HUES48 (cell line): ENCODE measurements around the gene PAK3.

Experiments used
- H3K27ac ChIP-seq: one replicate; pipeline ENCODE4 v1.7.0; 2013; ENCODE audit warnings: low read depth, low read length, inconsistent platforms
- H3K27me3 ChIP-seq: 2 replicates; pipeline ENCODE4 v1.6.1; 2013; ENCODE audit warnings: mild to moderate bottlenecking, low read length; ENCODE audit not compliant: control insufficient read depth, insufficient read depth
- H3K36me3 ChIP-seq: 2 replicates; pipeline ENCODE4 v1.6.1; 2013; ENCODE audit warnings: low read length; ENCODE audit not compliant: control insufficient read depth, insufficient read depth
- H3K4me1 ChIP-seq: 2 replicates; pipeline ENCODE4 v1.6.1; 2013; ENCODE audit warnings: mild to moderate bottlenecking, low read length; ENCODE audit not compliant: control insufficient read depth, insufficient read depth
- H3K4me3 ChIP-seq: 2 replicates; pipeline ENCODE4 v1.5.1; 2013; ENCODE audit warnings: mild to moderate bottlenecking, low read depth, low read length
- H3K9ac ChIP-seq: 2 replicates; pipeline ENCODE4 v1.6.1; 2013; ENCODE audit warnings: mild to moderate bottlenecking, low read depth, low read length, moderate library complexity
- H3K9me3 ChIP-seq: 2 replicates; pipeline ENCODE4 v1.6.1; 2013; ENCODE audit warnings: low read length; ENCODE audit not compliant: control insufficient read depth, insufficient read depth

Gene PAK3

DNA sequence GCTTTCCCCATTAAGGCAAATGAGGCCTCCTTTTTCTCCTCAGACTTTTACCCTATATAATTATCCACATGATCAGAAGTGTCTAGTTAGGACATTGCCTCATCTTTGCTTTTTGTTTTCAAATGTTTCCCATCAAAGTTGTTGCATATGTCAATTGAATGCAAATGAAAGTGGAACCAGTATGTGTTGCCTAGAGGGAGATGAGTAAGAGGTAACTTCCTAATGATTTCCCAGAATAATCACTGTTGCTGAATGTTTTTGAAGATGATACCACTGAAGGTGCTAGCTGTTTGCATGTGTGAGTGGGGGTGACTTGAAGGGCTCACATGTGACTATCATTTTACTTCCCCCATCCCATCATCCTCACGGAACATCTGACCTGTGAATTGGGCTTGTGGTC lies 33.9 kb downstream of the PAK3 start:
- 0 out of 2 replicates have a peak, but pooled peaks cover 5% of the 10 kb centered on the region for H3K27me3 ChIP-seq
- H3K27ac ChIP-seq = no peak overlapping the region
- H3K4me1 ChIP-seq = no peaks in the 10 kb centered on the region
- peaks cover 21% of the 10 kb centered on the region for H3K36me3 ChIP-seq
- H3K9me3 ChIP-seq = no peaks in the 10 kb centered on the region
- no peak overlapping the region for H3K4me3 ChIP-seq
- H3K9ac ChIP-seq = no peak overlapping the region

DNA sequence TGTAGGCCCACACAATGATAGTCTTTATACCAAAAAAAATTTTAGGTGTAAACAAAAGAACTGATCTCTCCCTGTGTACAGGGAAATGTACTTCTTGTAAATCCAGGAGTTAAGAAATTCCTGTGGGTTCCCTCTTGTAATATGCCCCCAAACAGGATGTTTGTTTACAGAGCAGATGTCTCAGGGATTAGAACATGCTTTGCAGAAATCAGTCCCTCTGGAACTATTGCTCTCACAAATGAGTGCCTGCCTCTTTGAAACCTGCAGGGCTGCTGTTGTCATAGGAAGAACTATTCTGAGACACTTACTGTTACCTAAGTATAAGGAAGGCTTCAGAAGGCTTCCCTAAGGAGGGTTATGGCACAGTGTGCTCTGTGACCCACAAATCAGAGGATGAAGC lies 35.6 kb downstream of the PAK3 start:
- H3K9ac ChIP-seq = no peak overlapping the region

DNA sequence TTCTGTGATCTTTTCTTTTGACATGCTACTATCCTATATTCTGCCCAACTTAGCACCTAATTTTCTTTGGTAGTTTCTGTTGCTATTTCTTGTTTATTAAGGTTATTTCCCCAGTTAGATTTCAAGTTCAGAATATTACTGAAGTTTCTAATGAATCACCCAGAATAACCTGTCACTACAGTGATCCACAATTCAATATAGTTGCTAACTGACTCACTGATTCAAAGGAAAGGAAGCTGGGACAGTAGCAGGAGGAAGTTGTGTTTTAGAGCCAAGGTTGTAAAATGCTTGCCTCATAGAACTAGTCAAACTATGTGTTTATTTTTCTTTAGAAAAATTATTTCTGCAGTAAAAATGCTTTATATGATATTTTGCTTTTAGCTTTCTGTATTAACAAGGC lies 37.4 kb downstream of the PAK3 start:
- H3K4me1 ChIP-seq = no peaks in the 10 kb centered on the region
- H3K36me3 ChIP-seq = no peaks in the 10 kb centered on the region; the same call in 1 of the 2 replicates
- H3K4me3 ChIP-seq = no peak overlapping the region
- no peaks in the 10 kb centered on the region for H3K9me3 ChIP-seq
- no peak overlapping the region for H3K27ac ChIP-seq
- no peaks in the 10 kb centered on the region; the same call in 1 of the 2 replicates for H3K27me3 ChIP-seq
- no peak overlapping the region for H3K9ac ChIP-seq

More for the DNA sequence above, 35.6 kb downstream of the PAK3 start:
- H3K27ac ChIP-seq = no peak overlapping the region
- H3K4me1 ChIP-seq = no peaks in the 10 kb centered on the region
- no peak overlapping the region for H3K4me3 ChIP-seq
- 0 out of 2 replicates have a peak, but pooled peaks cover 5% of the 10 kb centered on the region for H3K27me3 ChIP-seq
- H3K9me3 ChIP-seq = no peaks in the 10 kb centered on the region
- peaks cover 9% of the 10 kb centered on the region for H3K36me3 ChIP-seq

DNA sequence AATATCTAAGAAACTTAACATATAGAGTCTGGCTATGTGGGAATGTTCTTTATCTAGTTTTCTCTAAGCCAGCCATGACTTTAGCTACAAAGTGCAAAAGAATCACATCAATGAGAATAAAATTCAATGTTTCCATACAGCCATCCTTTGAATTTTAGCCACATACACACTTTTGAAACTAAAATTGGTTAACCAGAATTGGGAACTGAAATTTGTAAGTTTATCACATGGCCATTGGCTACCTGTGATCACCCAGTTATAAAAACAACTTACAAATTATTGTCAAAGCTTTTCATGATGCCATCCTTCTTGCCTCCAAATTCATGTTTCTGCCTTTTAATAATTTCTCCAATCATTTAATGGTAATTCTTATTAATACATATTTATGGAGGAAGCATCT lies 49.9 kb downstream of the PAK3 start:
- no peaks in the 10 kb centered on the region; the same call in 1 of the 2 replicates for H3K27me3 ChIP-seq
- no peak overlapping the region for H3K4me3 ChIP-seq
- no peaks in the 10 kb centered on the region for H3K36me3 ChIP-seq
- H3K4me1 ChIP-seq = no peaks in the 10 kb centered on the region
- no peaks in the 10 kb centered on the region for H3K9me3 ChIP-seq
- no peak overlapping the region for H3K27ac ChIP-seq
- no peak overlapping the region for H3K9ac ChIP-seq

DNA sequence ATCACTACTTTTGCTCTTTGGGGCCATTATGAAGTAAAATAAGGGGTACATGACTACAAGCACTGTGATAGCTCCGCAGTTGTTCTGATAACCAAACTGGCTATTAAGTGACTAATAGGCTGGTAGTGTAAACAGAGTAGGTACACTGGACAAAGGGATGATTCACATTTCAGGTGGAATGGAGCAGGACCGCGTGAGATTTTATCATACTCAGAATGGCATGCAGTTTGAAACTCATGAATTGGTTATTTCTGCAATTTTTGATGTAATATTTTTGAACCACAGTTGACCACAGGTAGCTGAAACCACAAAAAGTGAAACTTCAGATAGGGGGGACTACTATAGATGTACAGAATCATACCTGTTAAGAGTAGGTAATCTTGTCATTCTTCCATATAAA lies 55.8 kb downstream of the PAK3 start:
- no peak overlapping the region for H3K4me3 ChIP-seq
- no peaks in the 10 kb centered on the region for H3K36me3 ChIP-seq
- no peaks in the 10 kb centered on the region for H3K9me3 ChIP-seq
- H3K4me1 ChIP-seq = no peaks in the 10 kb centered on the region
- H3K9ac ChIP-seq = no peak overlapping the region
- H3K27ac ChIP-seq = no peak overlapping the region
- peaks cover 10% of the 10 kb centered on the region; the same call in 1 of the 2 replicates for H3K27me3 ChIP-seq

DNA sequence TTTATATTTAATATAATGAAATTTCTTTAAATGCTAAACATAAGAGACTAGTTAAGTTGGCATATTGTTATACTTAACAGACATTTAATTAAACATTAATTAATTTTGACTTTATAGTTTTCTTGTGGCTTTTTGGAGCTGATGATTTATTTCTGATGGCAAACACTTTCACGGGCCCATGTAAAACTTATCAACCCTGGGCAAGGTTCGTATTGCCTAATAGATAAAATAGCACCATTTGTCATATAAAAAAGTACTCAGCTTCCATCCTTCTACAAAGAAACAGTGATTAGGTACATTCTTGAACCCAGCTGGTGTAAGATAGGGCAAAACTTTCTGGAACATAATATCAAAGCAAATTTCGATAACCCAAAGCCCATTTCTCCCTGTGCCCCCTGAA lies 63.2 kb downstream of the PAK3 start:
- 0 out of 2 replicates have a peak, but pooled peaks cover 11% of the 10 kb centered on the region for H3K27me3 ChIP-seq
- H3K4me3 ChIP-seq = no peak overlapping the region
- H3K9ac ChIP-seq = no peak overlapping the region
- H3K9me3 ChIP-seq = no peaks in the 10 kb centered on the region
- H3K4me1 ChIP-seq = no peaks in the 10 kb centered on the region
- H3K36me3 ChIP-seq = no peaks in the 10 kb centered on the region
- no peak overlapping the region for H3K27ac ChIP-seq

DNA sequence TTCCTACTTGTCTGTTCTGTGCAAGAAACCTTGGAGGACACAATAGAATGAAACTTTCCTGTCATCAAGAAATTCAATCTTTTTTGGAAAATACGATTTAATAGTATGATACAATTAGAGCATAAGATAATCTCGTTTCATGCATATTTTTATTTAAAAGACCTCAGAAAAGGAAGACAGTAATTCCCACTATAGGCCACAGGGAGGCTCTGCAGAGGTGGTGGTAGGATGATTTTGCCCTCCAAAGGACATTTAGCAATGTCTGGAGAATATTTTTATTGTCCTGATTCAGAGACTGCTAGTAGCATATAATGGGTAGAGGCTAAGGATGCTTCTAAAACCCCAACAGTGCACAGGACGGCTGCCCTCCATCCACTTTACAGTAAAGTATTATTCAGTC lies 68.7 kb downstream of the PAK3 start:
- H3K9ac ChIP-seq = no peak overlapping the region

DNA sequence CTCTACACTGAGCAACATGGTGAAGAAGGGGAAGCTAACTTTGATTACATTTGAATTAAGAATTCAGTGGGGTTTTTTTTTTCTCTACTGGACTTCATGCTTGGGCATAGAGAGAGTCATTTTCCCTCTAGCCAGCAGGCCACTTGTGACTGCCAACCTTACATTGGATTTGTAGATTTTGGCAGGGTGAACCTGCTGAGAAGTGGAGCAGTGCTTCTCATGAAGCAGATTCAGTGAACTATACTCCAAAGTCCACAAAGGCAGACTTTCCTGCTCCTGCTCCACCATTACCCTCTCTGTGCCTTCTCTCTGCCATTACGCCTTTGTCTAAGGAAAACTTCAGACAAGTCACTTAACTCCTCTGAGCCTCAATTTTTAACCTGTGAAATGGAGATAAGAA lies 69.9 kb downstream of the PAK3 start:
- H3K27me3 ChIP-seq = no peaks in the 10 kb centered on the region
- no peak overlapping the region for H3K27ac ChIP-seq
- no peaks in the 10 kb centered on the region; the same call in 1 of the 2 replicates for H3K36me3 ChIP-seq
- H3K9ac ChIP-seq = no peak overlapping the region
- H3K4me1 ChIP-seq = no peaks in the 10 kb centered on the region
- no peak overlapping the region for H3K4me3 ChIP-seq
- H3K9me3 ChIP-seq = no peaks in the 10 kb centered on the region

More for the DNA sequence above, 68.7 kb downstream of the PAK3 start:
- Histone ChIP-seq H3K4me1 (no peaks in the 10 kb centered on the region), H3K36me3 (no peaks in the 10 kb centered on the region; the same call in 1 of the 2 replicates), H3K27me3 (no peaks in the 10 kb centered on the region), H3K27ac (no peak overlapping the region), H3K4me3 (no peak overlapping the region), H3K9me3 (no peaks in the 10 kb centered on the region)

DNA sequence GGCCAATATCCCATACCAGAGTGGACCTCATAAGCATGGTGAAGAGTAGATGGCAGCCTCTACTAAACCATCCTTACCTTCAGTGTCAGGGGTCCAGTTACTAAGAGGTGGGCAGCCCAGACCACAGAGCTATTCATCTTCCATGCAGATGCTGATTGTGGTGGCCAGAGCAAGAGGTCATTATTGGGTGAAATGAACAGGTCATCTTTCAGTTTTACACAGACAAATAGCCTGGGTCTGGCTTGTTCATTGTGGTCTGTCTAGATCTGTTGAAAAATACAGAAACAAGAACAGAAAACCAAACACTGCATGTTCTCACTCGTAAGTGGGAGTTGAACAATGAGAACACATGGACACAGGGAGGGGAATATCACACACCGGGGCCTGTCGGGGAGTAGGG lies 71.3 kb downstream of the PAK3 start:
- Histone ChIP-seq H3K9me3 (no peaks in the 10 kb centered on the region), H3K4me1 (no peaks in the 10 kb centered on the region), H3K27ac (no peak overlapping the region), H3K4me3 (no peak overlapping the region), H3K27me3 (no peaks in the 10 kb centered on the region), H3K36me3 (no peaks in the 10 kb centered on the region; the same call in 1 of the 2 replicates), H3K9ac (no peak overlapping the region)

DNA sequence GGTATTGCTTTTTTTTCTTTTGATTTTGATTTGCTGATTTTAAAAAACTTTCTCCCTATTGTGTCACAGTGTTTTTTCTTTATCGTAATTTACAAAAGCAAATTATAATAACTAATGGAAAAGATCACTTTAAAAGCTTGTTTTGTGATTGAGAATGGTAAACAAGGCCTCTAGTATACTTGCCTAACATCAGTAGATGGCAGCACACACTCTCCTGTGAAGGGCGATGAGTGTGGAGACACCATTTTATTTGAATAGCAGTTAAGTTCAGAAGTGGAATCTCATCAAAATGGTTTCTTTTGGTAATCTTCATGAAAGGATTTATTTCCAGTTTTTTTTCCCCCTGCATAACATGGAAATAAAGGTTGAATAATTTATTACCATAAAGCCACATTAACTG lies 72.3 kb downstream of the PAK3 start:
- H3K27me3 ChIP-seq = no peaks in the 10 kb centered on the region
- no peaks in the 10 kb centered on the region for H3K9me3 ChIP-seq
- H3K36me3 ChIP-seq = no peaks in the 10 kb centered on the region; the same call in 1 of the 2 replicates
- no peak overlapping the region for H3K27ac ChIP-seq
- no peak overlapping the region for H3K9ac ChIP-seq
- H3K4me3 ChIP-seq = no peak overlapping the region
- H3K4me1 ChIP-seq = no peaks in the 10 kb centered on the region

DNA sequence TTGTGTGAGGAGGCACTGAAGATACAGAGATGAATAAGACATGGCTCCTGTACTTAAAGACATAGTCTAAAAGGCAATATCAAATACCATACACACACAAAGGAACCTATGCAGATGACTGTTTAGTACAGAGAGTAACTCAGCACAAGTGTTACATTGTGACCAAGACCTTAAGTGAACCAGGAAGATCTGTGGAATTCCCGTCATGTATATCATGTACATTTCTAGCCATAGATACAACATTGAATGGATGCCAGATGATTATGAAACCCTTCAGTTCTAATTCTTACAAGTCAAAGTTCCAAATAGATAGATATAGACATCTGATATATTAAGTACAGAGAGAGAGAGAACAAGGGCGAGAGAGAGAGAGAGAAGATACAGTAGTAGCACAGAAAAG lies 73.2 kb downstream of the PAK3 start:
- no peaks in the 10 kb centered on the region for H3K27me3 ChIP-seq
- H3K4me3 ChIP-seq = no peak overlapping the region
- no peaks in the 10 kb centered on the region for H3K9me3 ChIP-seq
- H3K4me1 ChIP-seq = no peaks in the 10 kb centered on the region
- H3K9ac ChIP-seq = no peak overlapping the region
- no peaks in the 10 kb centered on the region; the same call in 1 of the 2 replicates for H3K36me3 ChIP-seq
- no peak overlapping the region for H3K27ac ChIP-seq

DNA sequence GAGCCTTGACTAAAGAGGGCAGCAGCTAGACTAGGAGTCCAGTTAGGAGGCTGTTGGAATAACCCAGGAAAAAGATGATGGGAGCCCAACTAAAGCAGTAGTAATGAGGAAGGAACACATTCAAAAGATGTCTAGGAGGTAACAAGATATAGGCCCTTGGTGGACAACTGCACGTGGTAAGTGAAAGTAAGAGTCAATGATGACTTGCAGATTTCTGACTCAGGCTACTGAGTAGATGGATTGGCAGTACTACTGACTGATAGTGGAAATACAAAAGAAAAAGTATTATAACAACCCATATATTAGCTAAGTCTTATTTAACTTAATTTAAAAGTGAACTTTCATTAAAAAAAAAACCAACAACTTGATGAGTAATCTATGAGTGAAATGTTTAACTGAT lies 74.0 kb downstream of the PAK3 start:
- Histone ChIP-seq H3K4me1 (no peaks in the 10 kb centered on the region), H3K9me3 (no peaks in the 10 kb centered on the region), H3K27ac (no peak overlapping the region), H3K27me3 (no peaks in the 10 kb centered on the region), H3K36me3 (no peaks in the 10 kb centered on the region), H3K4me3 (no peak overlapping the region), H3K9ac (no peak overlapping the region)
